Right lobe of liver (tissue), 4 donors: ENCODE data around the gene CTXND2.

Experiments
- POLR2A ChIP-seq: fragments of 450-650 bp; IDR thresholded peaks from one replicate; pipeline ENCODE4 v1.6.1; 2017; ENCODE audit warnings: antibody characterized with exemption, mild to moderate bottlenecking
- TF ChIP-seq, protein P1 (sequence below), 4 donors: fragments of 200-600 bp in 3 of 4; fragments of 450-650 bp in 1 of 4; IDR thresholded peaks; one replicate each; pipeline versions ENCODE4 v1.5.1 to v1.8.0; 2016 to 2022; ENCODE audit warnings: antibody characterized with exemption in 4 of 4, mild to moderate bottlenecking in 2 of 4
- donor health status: DM: no; HTN: no; CAD: no.
- donor health status: DM: no; HTN: no; CAD: no.
- donor health status: DM: no; HTN: yes; CAD: no.

DNA sequence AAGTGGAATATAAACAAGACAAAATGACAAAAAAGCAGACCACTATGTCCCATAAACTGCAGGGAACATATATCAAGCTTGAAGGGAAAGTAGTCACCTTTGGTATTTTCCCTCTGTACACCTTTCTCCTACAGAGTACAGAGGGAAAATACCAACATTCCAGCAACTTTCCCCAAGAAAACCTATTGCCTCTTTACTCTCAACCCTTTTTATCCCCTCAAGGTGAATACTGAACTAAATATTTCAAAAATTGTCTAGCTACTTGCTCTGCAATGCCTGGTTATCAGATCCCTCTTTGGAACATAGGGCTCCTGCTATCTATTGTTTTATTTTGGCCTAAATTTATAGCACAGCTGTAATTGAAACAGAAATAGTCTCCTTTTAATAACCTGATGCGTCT, 15.8 kb downstream of the CTXND2 start:
- TF ChIP-seq, protein P1, sequence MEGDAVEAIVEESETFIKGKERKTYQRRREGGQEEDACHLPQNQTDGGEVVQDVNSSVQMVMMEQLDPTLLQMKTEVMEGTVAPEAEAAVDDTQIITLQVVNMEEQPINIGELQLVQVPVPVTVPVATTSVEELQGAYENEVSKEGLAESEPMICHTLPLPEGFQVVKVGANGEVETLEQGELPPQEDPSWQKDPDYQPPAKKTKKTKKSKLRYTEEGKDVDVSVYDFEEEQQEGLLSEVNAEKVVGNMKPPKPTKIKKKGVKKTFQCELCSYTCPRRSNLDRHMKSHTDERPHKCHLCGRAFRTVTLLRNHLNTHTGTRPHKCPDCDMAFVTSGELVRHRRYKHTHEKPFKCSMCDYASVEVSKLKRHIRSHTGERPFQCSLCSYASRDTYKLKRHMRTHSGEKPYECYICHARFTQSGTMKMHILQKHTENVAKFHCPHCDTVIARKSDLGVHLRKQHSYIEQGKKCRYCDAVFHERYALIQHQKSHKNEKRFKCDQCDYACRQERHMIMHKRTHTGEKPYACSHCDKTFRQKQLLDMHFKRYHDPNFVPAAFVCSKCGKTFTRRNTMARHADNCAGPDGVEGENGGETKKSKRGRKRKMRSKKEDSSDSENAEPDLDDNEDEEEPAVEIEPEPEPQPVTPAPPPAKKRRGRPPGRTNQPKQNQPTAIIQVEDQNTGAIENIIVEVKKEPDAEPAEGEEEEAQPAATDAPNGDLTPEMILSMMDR (IDR thresholded peaks at IDR 0.05), result no peak
- no peak for TF ChIP-seq POLR2A
